Measurements from ENCODE around the gene LENG1.

LENG1 gene

DNA sequence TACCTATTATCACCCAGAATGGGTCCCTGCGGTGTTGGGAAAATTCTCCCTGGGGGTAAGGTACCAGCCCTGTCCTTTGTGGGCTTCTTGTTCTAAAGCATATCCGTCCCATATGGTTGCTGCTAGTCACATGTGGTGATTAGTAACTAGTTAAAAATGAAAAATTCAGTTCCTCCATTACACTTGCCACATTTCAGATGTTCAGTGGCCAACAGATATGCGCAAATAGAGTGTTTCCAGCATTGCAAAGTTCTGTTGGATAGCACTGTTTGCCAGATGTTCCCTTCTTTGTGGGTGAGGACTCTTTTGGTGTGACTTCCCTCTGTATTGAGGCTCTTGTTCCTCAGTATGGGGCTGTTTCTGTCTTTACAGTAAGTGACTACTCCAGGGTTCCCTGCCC, 18.2 kb downstream of the LENG1 start:
- DNase-seq (ENCODE audit: low spot score), result no peak

- DNase-seq (ENCODE audit: low spot score), result no peak
These were observed 20.8 kb downstream of the LENG1 start for GRCh38 chr19:54138489-54139256.

- no peak for DNase-seq (ENCODE audit: low spot score)
These were observed 21.6 kb downstream of the LENG1 start, which contains the start of gene CNOT3 for GRCh38 chr19:54137699-54138488. TSS of gene CNOT3 (plus strand) at chr19:54137762. CDS start at chr19:54142979, 5,217 bp downstream.

DNA sequence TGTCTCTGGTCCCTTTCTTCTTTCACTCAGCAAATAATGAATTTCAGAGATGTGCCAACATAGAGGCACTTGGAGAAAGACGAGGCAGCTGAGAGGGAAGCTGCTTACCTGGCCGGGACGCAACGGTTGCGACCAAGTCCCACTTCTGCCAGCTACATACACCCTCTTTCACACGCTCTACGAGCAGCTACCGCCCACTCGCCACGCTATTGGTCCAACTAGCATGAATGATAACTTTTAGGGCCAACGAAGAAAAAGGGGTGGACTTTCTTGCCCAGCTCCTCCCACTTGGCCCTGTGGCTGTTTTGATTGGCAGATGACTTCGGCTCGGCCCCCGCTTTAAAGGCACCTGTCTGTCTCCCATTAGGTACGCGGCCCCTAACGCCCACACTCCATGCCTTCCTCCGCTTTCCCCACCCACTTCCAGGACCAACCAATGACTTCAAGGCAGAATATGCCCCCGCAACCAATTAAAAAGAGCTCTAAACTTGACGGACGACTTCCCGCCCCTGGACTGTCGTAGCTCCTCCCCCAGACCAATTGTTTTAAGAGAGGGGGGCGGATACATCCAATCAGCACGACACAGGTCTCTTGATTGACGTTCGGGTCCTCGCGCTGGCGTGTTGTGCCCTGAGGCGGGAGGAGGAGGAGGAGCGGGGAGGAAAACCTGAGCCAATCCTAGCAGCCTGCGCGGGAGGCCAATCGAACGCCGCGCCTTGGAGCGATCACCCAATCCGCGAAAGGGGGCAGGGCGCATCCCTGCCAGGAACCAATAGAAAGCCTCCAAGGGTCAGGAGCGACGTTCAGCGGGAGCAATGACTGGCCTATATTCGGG, 22.4 kb downstream of the LENG1 start:
- peak; percentile 99 for DNase-seq (ENCODE audit: low spot score)

DNA sequence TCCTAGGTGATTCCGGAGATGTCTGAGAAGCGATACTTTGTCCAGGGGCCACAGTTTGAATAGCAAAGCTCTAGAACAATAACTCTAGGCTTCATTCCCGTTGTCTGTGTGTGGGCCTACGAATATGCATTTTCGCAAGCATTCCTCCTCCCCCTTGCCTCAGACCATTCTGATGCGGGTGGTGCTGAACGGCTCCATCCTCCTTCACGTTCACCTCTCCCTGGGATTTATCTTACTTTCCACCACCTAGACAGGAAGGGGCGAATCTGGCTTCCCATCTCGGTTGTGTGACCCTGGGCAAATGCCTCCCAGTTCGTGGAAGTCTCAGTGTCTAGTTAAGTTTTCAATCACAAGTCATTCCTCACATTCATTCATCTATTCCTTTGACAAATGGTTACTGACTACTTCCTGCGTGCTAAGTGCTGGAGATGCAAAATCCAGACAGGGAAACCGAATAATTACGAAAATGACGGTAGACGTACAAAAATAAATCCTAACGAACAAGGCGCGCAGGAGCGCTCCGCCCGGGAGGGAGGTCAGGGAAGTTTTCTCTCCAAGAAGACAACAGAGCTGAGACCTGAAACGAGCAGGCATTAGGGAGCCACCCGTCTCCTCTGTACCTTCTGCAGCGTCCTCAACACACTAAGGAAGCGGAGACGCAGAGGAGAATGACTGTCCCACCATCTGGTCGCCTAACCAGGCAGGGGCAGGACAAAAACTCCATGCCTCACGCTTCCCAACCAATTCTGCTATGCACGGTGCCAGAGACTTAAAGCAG, 23.2 kb downstream of the LENG1 start:
- no peak for DNase-seq (ENCODE audit: low spot score)

DNA sequence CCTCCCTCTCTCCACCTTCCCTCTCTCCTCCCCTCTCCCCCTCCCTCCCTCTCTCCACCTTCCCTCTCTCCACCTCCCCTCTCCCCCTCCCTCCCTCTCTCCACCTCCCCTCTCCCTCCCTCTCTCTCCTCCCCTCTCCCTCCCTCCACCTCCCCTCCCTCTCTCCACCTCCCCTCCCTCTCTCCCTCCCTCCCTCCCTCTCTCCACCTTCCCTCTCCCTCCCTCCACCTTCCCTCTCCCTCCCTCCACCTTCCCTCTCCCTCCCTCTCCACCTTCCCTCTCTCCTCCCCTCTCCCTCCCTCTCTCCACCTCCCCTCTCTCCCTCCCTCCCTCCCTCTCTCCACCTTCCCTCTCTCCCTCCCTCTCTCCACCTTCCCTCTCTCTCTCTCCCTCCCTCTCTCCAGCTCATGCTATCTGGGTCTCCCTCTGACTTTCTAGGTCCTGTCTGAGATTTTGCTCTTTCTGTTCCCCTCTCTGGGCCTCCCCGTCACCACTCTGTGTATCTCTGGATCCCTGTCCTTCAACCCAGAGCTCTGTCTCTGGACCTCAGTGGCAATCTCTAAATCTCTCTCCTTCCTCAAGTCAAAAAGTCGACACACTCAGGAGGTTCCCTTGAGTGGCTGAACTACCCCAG, 25.4 kb downstream of the LENG1 start:
- DNase-seq (ENCODE audit: low spot score), result no peak

DNA sequence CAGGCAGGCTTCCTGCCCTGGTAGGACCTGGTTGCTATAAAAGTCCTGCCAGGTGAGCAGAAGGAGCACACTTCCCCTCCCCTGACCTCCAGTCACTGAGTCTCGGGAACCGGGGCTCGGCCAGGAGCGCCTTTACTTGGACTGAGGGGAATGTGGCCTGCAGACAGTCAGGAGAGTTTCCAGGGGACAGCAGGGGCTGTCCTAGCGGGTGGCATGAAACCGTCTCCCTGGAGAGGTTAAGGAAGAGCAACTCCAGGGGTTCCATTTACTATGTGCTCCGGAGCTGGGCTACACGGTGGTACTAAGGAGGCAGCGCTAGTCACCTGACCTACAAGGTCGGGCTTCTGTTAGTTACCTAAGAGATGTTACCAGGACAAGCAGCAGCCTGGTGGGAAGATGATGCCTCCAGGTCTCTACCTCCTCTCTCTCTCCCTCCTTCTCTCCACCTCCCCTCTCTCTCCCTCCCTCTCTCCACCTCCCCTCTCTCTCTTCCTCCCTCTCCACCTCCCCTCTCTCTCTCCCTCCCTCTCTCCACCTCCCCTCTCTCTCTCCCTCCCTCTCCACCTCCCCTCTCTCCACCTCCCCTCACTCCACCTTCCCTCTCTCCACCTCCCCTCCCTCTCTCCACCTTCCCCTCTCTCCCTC, 26.1 kb downstream of the LENG1 start:
- peak; percentile 78 for DNase-seq (ENCODE audit: low spot score)

GRCh38 chr19:54129617-54129996, 29.9 kb downstream of the LENG1 start:
- DNase-seq (ENCODE audit: low spot score), result no peak

DNA sequence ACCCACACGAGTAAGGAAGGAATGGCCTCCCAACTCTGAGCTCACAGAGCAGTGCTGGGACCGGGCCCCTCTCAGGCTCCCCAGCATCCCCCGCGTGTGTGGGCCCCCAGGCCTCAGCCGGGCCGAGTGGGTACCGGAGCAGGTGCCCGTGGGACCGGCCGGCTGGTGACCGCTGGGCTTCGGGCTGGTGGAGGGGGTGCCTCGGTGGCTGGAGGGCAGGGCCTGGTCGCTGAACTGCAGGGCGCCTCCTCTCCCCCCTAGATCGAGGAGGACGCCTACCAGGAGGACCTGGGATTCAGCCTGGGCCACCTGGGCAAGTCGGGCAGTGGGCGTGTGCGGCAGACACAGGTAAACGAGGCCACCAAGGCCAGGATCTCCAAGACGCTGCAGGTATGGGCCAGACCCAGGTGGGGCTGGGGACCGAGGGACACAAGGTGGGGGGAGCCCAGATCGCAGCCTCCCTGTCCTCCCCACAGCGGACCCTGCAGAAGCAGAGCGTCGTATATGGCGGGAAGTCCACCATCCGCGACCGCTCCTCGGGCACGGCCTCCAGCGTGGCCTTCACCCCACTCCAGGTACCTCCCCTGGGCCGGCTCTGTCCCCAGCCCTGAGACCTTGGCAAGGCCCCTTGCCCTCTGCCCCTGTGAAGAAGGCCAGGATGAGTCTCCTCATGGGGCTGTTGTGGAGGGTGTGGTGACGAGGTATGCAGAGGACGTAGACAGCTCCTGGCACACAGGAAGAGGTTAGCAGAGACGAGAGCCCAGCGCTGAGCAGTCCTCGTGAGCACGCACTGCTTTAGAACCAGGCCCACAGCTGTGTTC, 30.5 kb downstream of the LENG1 start:
- DNase-seq (ENCODE audit: low spot score), result no peak

DNA sequence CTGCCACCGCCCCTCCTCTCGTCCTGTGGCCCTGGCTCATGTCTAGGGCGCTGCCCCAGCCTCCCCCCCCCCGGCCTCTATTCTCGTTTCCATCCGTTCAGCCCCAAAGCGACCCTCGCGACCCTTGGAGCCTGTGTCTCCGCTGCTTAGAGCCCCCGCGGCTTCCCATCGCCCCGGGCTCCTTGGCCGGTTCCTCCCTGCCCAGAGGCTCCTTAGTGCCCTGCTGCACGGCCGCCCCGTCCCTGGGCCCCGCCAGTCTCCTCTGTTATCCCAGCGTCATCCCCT, 31.1 kb downstream of the LENG1 start:
- DNase-seq (ENCODE audit: low spot score), result no peak

DNA sequence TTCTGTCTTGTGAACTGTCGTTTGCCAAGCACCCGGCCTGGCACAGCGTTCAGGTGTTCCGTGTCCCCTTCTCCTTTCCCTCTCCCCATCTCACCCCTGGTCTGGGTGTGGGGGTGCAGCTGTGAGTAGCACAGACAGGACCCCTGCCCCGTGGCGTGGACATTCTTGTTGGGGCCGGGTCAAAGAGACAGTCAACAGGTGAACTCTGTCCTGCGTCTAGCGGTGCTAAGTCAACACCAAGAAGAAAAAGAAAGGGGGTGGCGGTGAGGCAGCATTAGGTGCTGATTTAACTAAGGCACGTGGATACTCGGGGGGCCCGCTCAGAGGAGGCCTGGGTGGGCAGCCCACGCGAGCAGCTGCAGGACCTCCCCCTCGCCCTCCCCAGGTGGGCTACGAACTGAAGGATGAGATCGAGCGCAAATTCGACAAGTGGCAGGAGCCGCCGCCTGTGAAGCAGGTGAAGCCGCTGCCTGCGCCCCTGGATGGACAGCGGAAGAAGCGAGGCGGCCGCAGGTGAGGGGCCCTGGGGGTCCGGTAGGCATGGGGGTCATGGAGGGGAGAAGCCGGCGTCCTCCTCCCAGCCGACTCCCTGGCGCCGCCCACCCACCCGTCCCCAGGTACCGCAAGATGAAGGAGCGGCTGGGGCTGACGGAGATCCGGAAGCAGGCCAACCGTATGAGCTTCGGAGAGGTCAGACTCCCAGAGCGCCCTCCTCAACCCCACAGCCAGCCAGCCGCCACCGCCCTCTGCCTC, 31.7 kb downstream of the LENG1 start:
- DNase-seq (ENCODE audit: low spot score), result no peak

- DNase-seq (ENCODE audit: low spot score), result no peak
These were observed 33.8 kb downstream of the LENG1 start for GRCh38 chr19:54125713-54126112.

GRCh38 chr19:54124393-54124792, 35.1 kb downstream of the LENG1 start:
- DNase-seq (ENCODE audit: low spot score), result no peak

DNA sequence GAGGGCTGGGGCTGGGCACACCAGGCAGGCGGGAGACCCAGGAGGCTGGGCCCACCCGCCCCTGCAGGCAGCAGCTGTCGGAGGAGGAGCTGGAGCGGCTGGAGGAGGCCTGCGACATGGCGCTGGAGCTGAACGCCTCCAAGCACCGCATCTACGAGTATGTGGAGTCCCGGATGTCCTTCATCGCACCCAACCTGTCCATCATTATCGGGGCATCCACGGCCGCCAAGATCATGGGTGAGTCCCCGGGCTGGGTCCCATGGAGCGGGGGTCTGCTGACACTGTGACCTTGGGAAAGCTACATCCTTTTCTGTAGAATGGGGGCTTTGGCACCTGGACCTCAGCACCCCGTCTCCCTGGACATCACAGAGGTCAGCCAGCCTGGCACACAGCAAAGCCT, 35.8 kb downstream of the LENG1 start:
- no peak for DNase-seq (ENCODE audit: low spot score)

DNA sequence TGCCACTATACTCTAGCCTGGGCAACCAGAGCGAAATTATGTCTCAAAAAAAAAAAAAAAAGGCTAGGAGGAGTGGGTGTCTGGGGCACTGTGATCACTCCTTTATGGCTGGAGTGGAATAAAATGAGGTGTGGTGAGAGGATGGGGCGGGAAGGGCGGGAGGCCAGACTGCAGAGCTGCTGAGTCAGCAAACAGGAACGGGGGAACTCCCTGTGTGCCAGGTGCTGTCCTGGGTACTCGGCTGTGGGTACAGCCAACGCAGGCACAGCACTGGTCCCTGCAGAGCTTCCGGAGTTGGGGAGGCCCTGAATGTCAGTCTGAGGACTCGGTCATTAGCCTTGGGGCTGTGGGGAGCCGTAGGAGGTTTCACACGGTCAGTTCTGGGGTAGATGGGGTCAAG, 38.3 kb downstream of the LENG1 start:
- no peak for DNase-seq (ENCODE audit: low spot score)

- peak; percentile 99 for DNase-seq (ENCODE audit: low spot score)
These were observed 44.1 kb downstream of the LENG1 start, which contains the start of the genes PRPF31 and TFPT for GRCh38 chr19:54115109-54116063. TSS of gene PRPF31 (plus strand) at chr19:54115754. CDS start at chr19:54118279, 2,525 bp downstream. TSS of gene TFPT (minus strand) at chr19:54115657. CDS start at chr19:54115269, 388 bp downstream.

DNA sequence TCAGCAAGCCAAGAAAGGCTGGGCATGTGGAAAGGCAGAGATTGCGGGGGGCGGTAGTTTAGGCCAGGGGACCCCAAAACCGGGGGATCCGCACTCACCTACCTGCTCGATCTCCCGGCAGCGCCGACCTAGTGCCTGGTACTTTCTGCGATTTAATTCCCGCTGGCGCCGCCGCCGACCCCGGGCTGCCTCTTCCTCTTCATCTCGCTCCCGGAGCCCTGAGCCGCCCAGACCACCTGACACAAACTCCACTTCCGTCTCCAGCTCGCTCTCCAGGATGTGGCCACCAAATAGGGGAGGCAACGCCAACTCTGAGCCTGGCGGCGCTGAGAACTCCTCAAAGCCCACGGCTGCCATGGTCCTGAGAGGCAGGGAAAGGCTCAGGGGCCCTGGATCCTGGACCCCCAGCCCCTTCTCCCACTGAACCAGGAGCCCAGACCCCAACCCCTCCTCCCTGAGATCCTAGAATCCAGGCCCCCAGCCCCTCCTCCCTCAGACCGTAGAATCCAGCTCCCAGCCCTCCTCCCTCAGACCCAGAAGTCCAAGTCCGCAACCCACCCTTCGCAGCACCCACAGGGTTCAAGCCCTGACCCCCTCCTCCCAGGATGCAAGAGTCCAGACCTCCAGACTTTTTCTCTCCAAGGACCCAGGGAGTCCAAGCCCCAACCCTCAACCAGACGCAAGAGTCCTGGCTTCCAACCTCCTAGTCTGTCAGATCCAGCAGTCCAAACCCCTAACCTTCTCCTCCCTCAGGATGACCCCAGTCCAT, 45.0 kb downstream of the LENG1 start:
- DNase-seq (ENCODE audit: low spot score), result no peak
